ENCODE measurements around the gene CD247. TPM values are rescaled to one million over a fixed set of nuclear protein-coding genes. Genes with fewer than 3 reads are reported as not detected.
A peak's percentile ranks its signal among the peaks of the same experiment; 100 is the strongest.

Gene CD247
- 0.84 TPM for polyA plus RNA-seq (2013)

- Histone ChIP-seq H3K36me3 (ENCODE audit: control insufficient read depth in 4 of 4, insufficient read depth in 4 of 4, low read length in 3 of 4) (no peaks in the 10 kb centered on the region), H3K27ac (ENCODE audit: insufficient read depth in 1 of 2, low read depth in 1 of 2, low read length in 2 of 2, poor library complexity in 1 of 2, severe bottlenecking in 2 of 2) (no peak within 1 kb of the TSS), H3K4me1 (ENCODE audit: control extremely low read depth in 1 of 4, control insufficient read depth in 4 of 4, insufficient read depth in 4 of 4, low read length in 3 of 4) (peaks cover 0 to 3% (median 0%) of the 10 kb centered on the region in 4 experiments), H3K27me3 (replicated peaks in 2 of 5; ENCODE audit: control insufficient read depth in 4 of 5, insufficient read depth in 5 of 5, low read length in 4 of 5) (no peaks in the 10 kb centered on the region), H3K4me3 (ENCODE audit: control insufficient read depth in 1 of 7, extremely low read depth in 1 of 7, insufficient read depth in 4 of 7, low read depth in 2 of 7, low read length in 6 of 7) (no peak within 1 kb of the TSS), H3K9me3 (ENCODE audit: control extremely low read depth in 1 of 5, control insufficient read depth in 4 of 5, insufficient read depth in 2 of 5, low read depth in 1 of 5, low read length in 4 of 5) (peaks cover 0 to 2% (median 0%) of the 10 kb centered on the region in 5 experiments)
- ChIA-PET CTCF (interaction anchor here (1.8 kb wide), 1 partner anchor 64 kb away, joined by 4 read pairs; no protein-coding TSS in a partner anchor), POLR2A (no interaction called here)
- 84% methylated on average over 9 of the region's 14 CpGs for WGBS (ENCODE audit: insufficient coverage)
- peak in 2 of 3 donors; percentile 36 to 51 for DNase-seq
Measured at GRCh38 chr1:167518331-167518700, at the start of gene CD247. Gene CD247, minus strand, starts transcription at chr1:167518529. Its CDS starts 64 bp downstream, at chr1:167518465.

- Histone ChIP-seq H3K4me1 (ENCODE audit: control extremely low read depth in 1 of 4, control insufficient read depth in 4 of 4, insufficient read depth in 4 of 4, low read length in 3 of 4) (peaks cover 0 to 16% (median 3%) of the 10 kb centered on the region in 4 experiments), H3K27ac (ENCODE audit: insufficient read depth in 1 of 2, low read depth in 1 of 2, low read length in 2 of 2, poor library complexity in 1 of 2, severe bottlenecking in 2 of 2) (no peak overlapping the region), H3K9me3 (ENCODE audit: control extremely low read depth in 1 of 5, control insufficient read depth in 4 of 5, insufficient read depth in 2 of 5, low read depth in 1 of 5, low read length in 4 of 5) (no peaks in the 10 kb centered on the region), H3K36me3 (ENCODE audit: control insufficient read depth in 4 of 4, insufficient read depth in 4 of 4, low read length in 3 of 4) (no peaks in the 10 kb centered on the region), H3K27me3 (replicated peaks in 2 of 5; ENCODE audit: control insufficient read depth in 4 of 5, insufficient read depth in 5 of 5, low read length in 4 of 5) (no peaks in the 10 kb centered on the region), H3K4me3 (ENCODE audit: control insufficient read depth in 1 of 7, extremely low read depth in 1 of 7, insufficient read depth in 4 of 7, low read depth in 2 of 7, low read length in 6 of 7) (no peak overlapping the region)
- POLR2A ChIA-PET, result interaction anchor here (0.7 kb wide), 1 partner anchor 66 kb away, joined by 8 read pairs; no protein-coding TSS in a partner anchor
- 100% methylated on average over 2 of the region's 5 CpGs for WGBS (ENCODE audit: insufficient coverage)
- CTCF ChIA-PET, result interaction anchor here (0.6 kb wide), 1 partner anchor 200 kb away, joined by 5 read pairs; no protein-coding TSS in a partner anchor
- no peak for DNase-seq
Measured at GRCh38 chr1:167567663-167568062, 49.3 kb upstream of the CD247 start.

GRCh38 chr1:167566766-167567165 is 48.4 kb upstream of the CD247 start:
- H3K9me3 ChIP-seq (ENCODE audit: control extremely low read depth in 1 of 5, control insufficient read depth in 4 of 5, insufficient read depth in 2 of 5, low read depth in 1 of 5, low read length in 4 of 5), result no peaks in the 10 kb centered on the region
- POLR2A ChIA-PET, result no interaction called here
- WGBS (ENCODE audit: insufficient coverage), result 100% methylated on average over 3 of the region's 3 CpGs
- CTCF ChIA-PET, result interaction anchor here (0.6 to 1.0 kb wide), 2 partner anchors 10 to 26 kb away, joined by 3 to 4 read pairs; no protein-coding TSS in a partner anchor
- no peaks in the 10 kb centered on the region for H3K36me3 ChIP-seq (ENCODE audit: control insufficient read depth in 4 of 4, insufficient read depth in 4 of 4, low read length in 3 of 4)
- no peak overlapping the region for H3K27ac ChIP-seq (ENCODE audit: insufficient read depth in 1 of 2, low read depth in 1 of 2, low read length in 2 of 2, poor library complexity in 1 of 2, severe bottlenecking in 2 of 2)
- no peaks in the 10 kb centered on the region for H3K27me3 ChIP-seq (replicated peaks in 2 of 5; ENCODE audit: control insufficient read depth in 4 of 5, insufficient read depth in 5 of 5, low read length in 4 of 5)
- no peak for DNase-seq
- H3K4me1 ChIP-seq (ENCODE audit: control extremely low read depth in 1 of 4, control insufficient read depth in 4 of 4, insufficient read depth in 4 of 4, low read length in 3 of 4), result peaks cover 0 to 16% (median 3%) of the 10 kb centered on the region in 4 experiments
- H3K4me3 ChIP-seq (ENCODE audit: control insufficient read depth in 1 of 7, extremely low read depth in 1 of 7, insufficient read depth in 4 of 7, low read depth in 2 of 7, low read length in 6 of 7), result no peak overlapping the region

GRCh38 chr1:167565922-167566321 is 47.6 kb upstream of the CD247 start:
- Histone ChIP-seq H3K27ac (ENCODE audit: insufficient read depth in 1 of 2, low read depth in 1 of 2, low read length in 2 of 2, poor library complexity in 1 of 2, severe bottlenecking in 2 of 2) (no peak overlapping the region), H3K27me3 (replicated peaks in 2 of 5; ENCODE audit: control insufficient read depth in 4 of 5, insufficient read depth in 5 of 5, low read length in 4 of 5) (no peaks in the 10 kb centered on the region), H3K9me3 (ENCODE audit: control extremely low read depth in 1 of 5, control insufficient read depth in 4 of 5, insufficient read depth in 2 of 5, low read depth in 1 of 5, low read length in 4 of 5) (no peaks in the 10 kb centered on the region), H3K4me1 (ENCODE audit: control extremely low read depth in 1 of 4, control insufficient read depth in 4 of 4, insufficient read depth in 4 of 4, low read length in 3 of 4) (peaks cover 0 to 16% (median 3%) of the 10 kb centered on the region in 4 experiments), H3K4me3 (ENCODE audit: control insufficient read depth in 1 of 7, extremely low read depth in 1 of 7, insufficient read depth in 4 of 7, low read depth in 2 of 7, low read length in 6 of 7) (no peak overlapping the region), H3K36me3 (ENCODE audit: control insufficient read depth in 4 of 4, insufficient read depth in 4 of 4, low read length in 3 of 4) (no peaks in the 10 kb centered on the region)
- ChIA-PET POLR2A (no interaction called here), CTCF (interaction anchor here (1.0 to 2.8 kb wide), 2 partner anchors 9 to 10 kb away, joined by 4 to 13 read pairs; no protein-coding TSS in a partner anchor)
- no peak for DNase-seq
- 92% methylated on average over 4 of the region's 5 CpGs for WGBS (ENCODE audit: insufficient coverage)

- Histone ChIP-seq H3K36me3 (ENCODE audit: control insufficient read depth in 4 of 4, insufficient read depth in 4 of 4, low read length in 3 of 4) (no peaks in the 10 kb centered on the region), H3K4me3 (ENCODE audit: control insufficient read depth in 1 of 7, extremely low read depth in 1 of 7, insufficient read depth in 4 of 7, low read depth in 2 of 7, low read length in 6 of 7) (no peak overlapping the region), H3K27ac (ENCODE audit: insufficient read depth in 1 of 2, low read depth in 1 of 2, low read length in 2 of 2, poor library complexity in 1 of 2, severe bottlenecking in 2 of 2) (no peak overlapping the region), H3K27me3 (replicated peaks in 2 of 5; ENCODE audit: control insufficient read depth in 4 of 5, insufficient read depth in 5 of 5, low read length in 4 of 5) (no peaks in the 10 kb centered on the region), H3K4me1 (ENCODE audit: control extremely low read depth in 1 of 4, control insufficient read depth in 4 of 4, insufficient read depth in 4 of 4, low read length in 3 of 4) (peaks cover 0 to 16% (median 3%) of the 10 kb centered on the region in 4 experiments), H3K9me3 (ENCODE audit: control extremely low read depth in 1 of 5, control insufficient read depth in 4 of 5, insufficient read depth in 2 of 5, low read depth in 1 of 5, low read length in 4 of 5) (no peaks in the 10 kb centered on the region)
- ChIA-PET CTCF (interaction anchor here (1.0 to 2.8 kb wide), 4 partner anchors 9 to 122 kb away, joined by 3 to 13 read pairs (median 7); no protein-coding TSS in a partner anchor), POLR2A (no interaction called here)
- DNase-seq, result peak in 2 of 3 donors; percentile 31 to 52
- 76% methylated on average over 5 of the region's 5 CpGs for WGBS (ENCODE audit: insufficient coverage)
Measured at GRCh38 chr1:167564612-167565270, 46.4 kb upstream of the CD247 start.

GRCh38 chr1:167563579-167564246 is 45.4 kb upstream of the CD247 start:
- Histone ChIP-seq H3K36me3 (ENCODE audit: control insufficient read depth in 4 of 4, insufficient read depth in 4 of 4, low read length in 3 of 4) (no peaks in the 10 kb centered on the region), H3K4me1 (ENCODE audit: control extremely low read depth in 1 of 4, control insufficient read depth in 4 of 4, insufficient read depth in 4 of 4, low read length in 3 of 4) (peaks cover 0 to 16% (median 3%) of the 10 kb centered on the region in 4 experiments), H3K27ac (ENCODE audit: insufficient read depth in 1 of 2, low read depth in 1 of 2, low read length in 2 of 2, poor library complexity in 1 of 2, severe bottlenecking in 2 of 2) (no peak overlapping the region), H3K4me3 (ENCODE audit: control insufficient read depth in 1 of 7, extremely low read depth in 1 of 7, insufficient read depth in 4 of 7, low read depth in 2 of 7, low read length in 6 of 7) (no peak overlapping the region), H3K9me3 (ENCODE audit: control extremely low read depth in 1 of 5, control insufficient read depth in 4 of 5, insufficient read depth in 2 of 5, low read depth in 1 of 5, low read length in 4 of 5) (no peaks in the 10 kb centered on the region), H3K27me3 (replicated peaks in 2 of 5; ENCODE audit: control insufficient read depth in 4 of 5, insufficient read depth in 5 of 5, low read length in 4 of 5) (no peaks in the 10 kb centered on the region)
- no peak for DNase-seq
- WGBS (ENCODE audit: insufficient coverage), result 83% methylated on average over 7 of the region's 7 CpGs
- ChIA-PET CTCF (interaction anchor here (1.1 to 2.8 kb wide), 5 partner anchors 8 to 497 kb away, joined by 3 to 13 read pairs (median 4); no protein-coding TSS in a partner anchor), POLR2A (no interaction called here)

- no CpG with 5 or more reads among the region's 1 CpG for WGBS (ENCODE audit: insufficient coverage)
Measured at GRCh38 chr1:167562702-167563101, 44.4 kb upstream of the CD247 start.

More at GRCh38 chr1:167562702-167563101, 44.4 kb upstream of the CD247 start:
- CTCF ChIA-PET, result interaction anchor here (1.2 to 2.3 kb wide), 4 partner anchors 11 to 125 kb away, joined by 3 to 8 read pairs (median 4); no protein-coding TSS in a partner anchor
- POLR2A ChIA-PET, result no interaction called here
- no peak for DNase-seq
- Histone ChIP-seq H3K4me3 (ENCODE audit: control insufficient read depth in 1 of 7, extremely low read depth in 1 of 7, insufficient read depth in 4 of 7, low read depth in 2 of 7, low read length in 6 of 7) (no peak overlapping the region), H3K27ac (ENCODE audit: insufficient read depth in 1 of 2, low read depth in 1 of 2, low read length in 2 of 2, poor library complexity in 1 of 2, severe bottlenecking in 2 of 2) (no peak overlapping the region), H3K4me1 (ENCODE audit: control extremely low read depth in 1 of 4, control insufficient read depth in 4 of 4, insufficient read depth in 4 of 4, low read length in 3 of 4) (peaks cover 0 to 16% (median 3%) of the 10 kb centered on the region in 4 experiments), H3K36me3 (ENCODE audit: control insufficient read depth in 4 of 4, insufficient read depth in 4 of 4, low read length in 3 of 4) (no peaks in the 10 kb centered on the region), H3K27me3 (replicated peaks in 2 of 5; ENCODE audit: control insufficient read depth in 4 of 5, insufficient read depth in 5 of 5, low read length in 4 of 5) (no peaks in the 10 kb centered on the region), H3K9me3 (ENCODE audit: control extremely low read depth in 1 of 5, control insufficient read depth in 4 of 5, insufficient read depth in 2 of 5, low read depth in 1 of 5, low read length in 4 of 5) (no peaks in the 10 kb centered on the region)
